HG03571 (cell line): ENCODE results near the gene DNAJA4.

Experiments used
- ATAC-seq: cut with Tn5 transposase; IDR thresholded peaks from one replicate; pipeline ENCODE4 v1.9.1; 2021; ENCODE audit not compliant: unreplicated experiment

DNAJA4 gene

GRCh38 chr15:78276064-78276943 lies 11.9 kb downstream of the DNAJA4 start:
- no peak for ATAC-seq

- no peak for ATAC-seq
These were observed 16.1 kb downstream of the DNAJA4 start for GRCh38 chr15:78280319-78281072.

DNA sequence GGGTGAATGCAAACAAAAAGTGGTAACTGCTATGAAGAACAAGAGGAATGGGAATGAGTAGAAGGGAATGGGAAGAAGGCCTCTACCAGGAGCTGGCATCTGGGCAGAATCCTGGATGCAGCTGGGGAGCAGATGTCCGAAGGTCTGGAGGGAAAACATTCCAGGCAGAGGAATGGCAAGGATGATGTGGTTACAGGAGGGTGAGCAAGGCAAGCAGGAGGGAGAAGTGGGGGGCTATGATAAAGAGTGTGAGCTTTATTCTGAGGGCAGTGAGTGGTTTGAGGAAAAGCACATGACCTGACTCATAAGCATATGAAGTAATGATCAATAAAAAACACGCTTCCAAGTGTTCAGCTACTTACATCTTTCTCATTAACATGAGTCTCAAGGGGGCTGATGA lies 18.0 kb downstream of the DNAJA4 start:
- ATAC-seq = no peak

DNA sequence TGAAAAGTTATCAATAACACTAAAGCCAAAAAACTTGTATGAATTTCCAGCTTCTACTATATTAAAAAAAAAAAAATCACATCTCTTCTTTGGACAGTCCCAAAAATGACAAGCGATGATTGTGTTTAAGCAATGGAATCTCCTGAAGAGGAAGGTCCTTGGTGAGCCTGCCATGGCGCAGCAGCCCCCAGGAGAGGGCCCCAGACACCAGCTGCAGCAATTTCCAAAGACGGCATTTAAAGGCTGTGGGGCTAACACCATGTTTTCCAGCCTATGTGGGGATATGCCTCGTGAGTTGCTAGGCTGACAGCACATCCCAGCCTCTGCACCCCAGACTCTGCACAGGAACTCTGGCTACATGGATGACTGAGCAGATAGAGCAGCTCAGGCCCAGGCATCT lies 20.4 kb downstream of the DNAJA4 start:
- no peak for ATAC-seq

- no peak for ATAC-seq
These were observed 25.9 kb downstream of the DNAJA4 start for GRCh38 chr15:78290222-78290621.

GRCh38 chr15:78291052-78291451 lies 26.7 kb downstream of the DNAJA4 start:
- ATAC-seq = no peak

DNA sequence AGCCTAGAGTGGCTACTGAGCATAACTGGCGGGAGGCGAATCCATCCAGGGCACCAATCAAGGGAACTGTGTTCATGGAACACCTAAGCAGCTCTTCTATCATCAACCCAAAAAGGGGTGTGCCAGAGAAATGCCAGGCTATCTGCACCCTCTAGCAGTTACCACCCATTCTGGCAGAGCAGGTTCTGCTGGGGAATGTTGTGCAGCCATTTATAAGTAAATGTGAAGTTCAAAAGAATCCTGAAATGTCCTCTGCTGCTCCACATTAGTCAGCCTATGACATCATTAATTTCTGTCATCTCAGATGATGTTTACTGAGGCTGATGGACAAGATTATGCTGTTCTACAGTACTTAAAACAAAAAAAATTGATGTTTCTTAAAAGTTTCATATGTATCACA lies 27.3 kb downstream of the DNAJA4 start:
- ATAC-seq = no peak

DNA sequence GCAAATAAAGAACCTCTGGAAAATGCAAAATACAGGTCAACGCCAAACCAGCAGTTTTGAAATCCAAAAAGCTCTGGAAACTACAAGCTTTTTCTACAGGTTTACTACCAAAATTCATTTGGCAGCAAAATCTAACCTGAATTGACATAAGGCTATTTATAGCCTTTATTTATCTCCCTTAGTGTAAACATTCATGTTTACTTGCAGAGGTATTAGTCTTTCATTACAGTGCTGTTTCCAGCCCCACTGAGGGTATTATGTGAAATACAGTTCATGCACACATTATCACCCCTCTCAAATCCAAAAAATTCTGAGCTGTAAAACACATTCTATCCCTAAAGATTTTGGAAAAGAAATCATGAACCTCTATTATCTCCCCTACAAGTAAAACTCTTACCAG lies 27.9 kb downstream of the DNAJA4 start:
- ATAC-seq = no peak

DNA sequence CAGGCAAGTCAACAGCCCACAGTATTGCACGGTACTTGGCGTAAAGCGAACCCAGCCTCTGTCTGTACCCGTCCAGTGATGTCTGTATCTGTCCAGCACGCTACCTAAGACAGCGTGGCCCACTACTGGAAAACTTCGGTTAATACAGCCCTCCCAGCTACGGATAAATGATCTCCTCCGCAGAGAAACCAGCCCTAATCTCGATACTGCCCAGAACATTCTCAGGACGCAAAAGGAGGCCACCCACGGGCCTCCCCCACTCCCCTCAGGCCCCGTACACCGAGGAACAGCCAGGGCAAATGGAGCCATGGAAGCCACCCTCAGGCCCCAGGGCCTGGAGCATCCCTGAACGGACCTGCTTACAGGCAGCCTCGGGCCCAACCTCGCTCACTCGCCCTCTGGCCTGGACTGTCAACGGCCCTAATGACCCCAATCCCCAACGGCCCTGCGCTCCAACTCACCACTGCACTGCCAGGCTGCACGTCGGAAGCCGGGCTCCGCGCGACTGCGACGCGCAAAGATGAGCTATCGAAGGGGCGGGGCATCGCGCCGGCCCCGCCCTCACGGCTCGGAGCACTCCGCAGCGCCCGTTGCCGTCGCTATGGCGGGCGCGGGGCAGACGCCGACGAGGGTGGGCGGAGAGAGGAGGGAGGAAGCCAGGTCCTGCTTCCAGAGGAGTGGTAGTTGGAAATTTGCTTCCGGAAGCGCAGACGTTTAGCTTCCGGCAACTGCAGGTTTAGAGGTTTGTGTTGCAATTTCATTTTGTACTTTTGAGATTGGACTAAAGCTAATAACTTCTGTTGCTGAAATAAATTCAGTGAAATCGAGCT lies 35.0 kb downstream of the DNAJA4 start, which contains the start of gene SKIC8:
TSS of gene SKIC8 (minus strand) at position 509 of the 830 bp plus-strand sequence. CDS start 3,923 bp downstream, outside the sequence.
- ATAC-seq = peak; percentile 83

- ATAC-seq = no peak
These were observed 37.0 kb downstream of the DNAJA4 start for GRCh38 chr15:78301326-78301725.

DNA sequence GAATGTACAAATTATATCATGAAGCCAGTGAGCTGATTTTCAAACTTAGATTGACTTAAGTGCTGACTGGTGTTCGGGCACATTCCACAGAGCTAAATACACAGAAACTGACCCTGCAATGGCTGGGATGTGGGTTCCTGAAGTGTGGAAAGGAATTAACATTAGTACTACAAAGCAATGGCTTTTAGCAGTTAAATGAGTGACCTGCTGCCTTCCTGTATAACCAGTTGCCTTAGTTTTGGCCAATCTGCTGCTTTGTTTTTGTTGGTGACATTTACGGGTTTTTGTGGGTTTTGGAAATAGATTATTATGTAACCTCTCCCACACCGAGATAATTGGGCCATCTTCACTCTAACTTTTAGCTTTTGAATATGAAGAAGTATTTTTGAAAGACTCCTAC lies 37.5 kb downstream of the DNAJA4 start:
- ATAC-seq = no peak

DNA sequence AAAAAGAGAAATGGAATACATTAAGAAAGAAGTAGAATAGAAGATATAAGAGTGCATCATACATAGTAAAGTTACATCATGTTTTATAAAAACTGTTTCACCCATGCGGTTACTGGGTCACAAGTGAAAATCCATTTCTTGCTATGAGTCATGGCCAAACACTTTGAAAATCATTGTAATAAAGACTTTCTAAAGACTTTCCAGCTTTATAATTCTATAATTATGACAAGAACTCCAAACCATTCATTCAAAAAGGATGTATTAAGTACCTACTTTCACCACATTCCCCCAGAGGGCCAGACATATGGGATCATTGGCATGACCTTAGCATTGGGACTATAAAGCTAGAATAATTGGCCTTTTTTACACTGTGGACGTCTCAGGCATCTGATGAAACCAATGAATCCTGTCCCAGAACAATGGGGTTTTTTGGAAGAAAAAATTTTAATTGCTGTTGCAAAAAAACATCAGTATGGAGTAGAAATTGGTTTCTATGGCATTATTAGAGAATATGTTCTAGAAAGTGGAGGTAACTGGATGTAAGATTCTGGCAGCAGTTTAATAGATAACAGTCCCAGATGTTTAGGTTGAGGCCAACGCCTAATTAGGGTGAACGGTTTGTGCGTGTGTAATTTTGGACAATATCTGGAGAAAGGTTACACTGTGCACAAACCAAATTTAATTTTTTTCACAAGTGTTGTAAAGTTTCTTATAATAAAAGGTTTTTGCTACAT lies 38.4 kb downstream of the DNAJA4 start:
- ATAC-seq = no peak

- ATAC-seq = no peak
These were observed 40.1 kb downstream of the DNAJA4 start for GRCh38 chr15:78304216-78305066.

DNA sequence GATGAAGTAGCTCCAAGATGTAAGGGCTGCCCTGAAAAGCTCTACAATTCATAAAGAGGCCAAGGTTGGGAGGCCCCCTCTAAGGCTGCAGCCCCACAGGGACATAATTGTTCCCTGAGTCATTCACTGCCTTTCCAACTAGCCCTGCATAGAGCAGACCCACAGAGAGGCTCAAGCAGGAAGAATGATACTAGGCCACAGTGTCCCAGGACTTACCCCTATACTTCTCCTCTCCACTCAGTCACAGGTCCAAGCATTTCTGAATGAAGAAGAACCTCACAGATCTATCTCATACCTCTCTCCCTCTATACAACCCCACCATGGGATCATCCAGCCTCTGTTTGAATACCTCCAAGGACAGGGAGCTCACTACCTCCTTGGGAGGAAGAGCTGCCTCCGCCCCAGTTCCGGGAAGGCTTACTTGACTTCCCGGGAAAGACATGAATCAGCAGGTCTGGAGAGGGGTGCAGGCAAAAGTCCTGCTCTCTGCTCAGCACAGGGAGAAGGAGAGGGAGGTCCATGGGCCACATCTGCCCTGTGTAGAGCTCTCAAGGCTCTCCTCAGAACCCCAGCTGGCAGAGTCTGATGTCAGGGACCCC lies 41.9 kb downstream of the DNAJA4 start:
- no peak for ATAC-seq

- ATAC-seq = no peak
These were observed 43.6 kb downstream of the DNAJA4 start for GRCh38 chr15:78307976-78308375.

- ATAC-seq = no peak
These were observed 44.2 kb downstream of the DNAJA4 start for GRCh38 chr15:78308422-78309032.

DNA sequence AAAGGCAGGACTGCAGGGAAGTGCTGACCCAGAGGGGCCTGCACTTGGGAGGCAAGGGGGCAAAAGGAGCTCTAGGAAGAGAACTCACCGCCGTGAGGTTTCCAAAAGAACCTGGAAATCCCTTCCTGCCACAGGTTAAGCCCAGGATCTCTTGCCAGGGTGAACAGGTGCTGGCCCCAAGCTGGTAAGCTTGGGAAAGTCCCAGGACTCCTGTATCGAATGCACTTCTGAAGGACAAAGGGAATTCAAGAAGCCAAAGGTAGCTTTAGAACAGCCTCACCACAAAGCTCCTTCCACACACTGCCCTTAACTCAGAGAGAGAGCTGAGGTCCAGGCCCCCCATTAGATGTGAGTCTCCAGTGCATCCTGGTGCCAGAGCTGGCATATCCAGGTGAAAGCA lies 46.9 kb downstream of the DNAJA4 start:
- ATAC-seq = no peak

GRCh38 chr15:78312536-78312935 lies 48.2 kb downstream of the DNAJA4 start:
- no peak for ATAC-seq

- no peak for ATAC-seq
These were observed 48.6 kb downstream of the DNAJA4 start for GRCh38 chr15:78312957-78313356.
